GM21367 (cell line): ENCODE data around the gene NEK8.

ENCODE experiments used
- ATAC-seq: cut with Tn5 transposase; IDR thresholded peaks from one replicate; pipeline ENCODE4 v1.9.1; 2021; ENCODE audit not compliant: unreplicated experiment

NEK8 gene

GRCh38 chr17:28744104-28744971 is 15.8 kb downstream of the NEK8 start:
- no peak for ATAC-seq

GRCh38 chr17:28744972-28745785 is 16.6 kb downstream of the NEK8 start:
- ATAC-seq, result no peak

- no peak for ATAC-seq
These were observed 17.3 kb downstream of the NEK8 start for GRCh38 chr17:28745786-28746411.

- no peak for ATAC-seq
These were observed 18.0 kb downstream of the NEK8 start for GRCh38 chr17:28746611-28747050.

- no peak for ATAC-seq
These were observed 18.6 kb downstream of the NEK8 start for GRCh38 chr17:28747051-28747691.

GRCh38 chr17:28747801-28748750 is 19.5 kb downstream of the NEK8 start:
- ATAC-seq, result no peak

GRCh38 chr17:28748852-28749515 is 20.4 kb downstream of the NEK8 start:
- no peak for ATAC-seq

- no peak for ATAC-seq
These were observed 21.1 kb downstream of the NEK8 start for GRCh38 chr17:28749516-28750177.

- peak; percentile 52 for ATAC-seq
These were observed 21.8 kb downstream of the NEK8 start for GRCh38 chr17:28750178-28751047.

- ATAC-seq, result no peak
These were observed 23.2 kb downstream of the NEK8 start for GRCh38 chr17:28751600-28752366.

- no peak for ATAC-seq
These were observed 26.9 kb downstream of the NEK8 start for GRCh38 chr17:28755486-28755885.

- no peak for ATAC-seq
These were observed 27.6 kb downstream of the NEK8 start for GRCh38 chr17:28756049-28756804.

GRCh38 chr17:28758411-28759121 is 30.0 kb downstream of the NEK8 start:
- no peak for ATAC-seq

GRCh38 chr17:28759256-28759865 is 30.8 kb downstream of the NEK8 start:
- no peak for ATAC-seq
